Epidermal melanocyte (primary cell): ENCODE data around the gene SDCBP2.

ENCODE experiments used
- DNase-seq: peaks from one replicate; pipeline ENCODE4 v3.0.0; 2011; ENCODE audit warnings: low spot score; ENCODE audit not compliant: insufficient read length

The SDCBP2 gene

DNA sequence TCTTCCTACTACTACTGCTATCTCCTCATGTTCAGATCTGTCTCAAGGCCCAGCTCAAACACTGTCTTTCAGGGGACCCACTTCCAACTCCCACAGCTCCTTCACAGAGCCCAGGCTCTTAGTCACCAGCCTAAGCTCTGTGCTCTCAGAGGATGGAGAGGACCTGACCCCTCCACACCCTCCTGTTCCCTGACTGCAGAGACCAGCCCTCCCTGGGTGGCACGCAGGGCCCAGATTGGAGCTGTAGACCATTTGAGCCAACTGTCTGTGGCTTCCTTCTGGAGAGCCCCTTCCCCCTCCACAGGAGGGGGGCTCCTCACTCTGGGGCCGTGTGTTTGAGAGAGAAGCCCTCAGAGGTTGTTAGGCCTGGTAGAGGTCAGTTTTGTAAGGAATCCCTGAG, 53.0 kb downstream of the SDCBP2 start:
- no peak for DNase-seq

- no peak for DNase-seq
Measured at GRCh38 chr20:1274485-1275311, 54.2 kb downstream of the SDCBP2 start.

DNA sequence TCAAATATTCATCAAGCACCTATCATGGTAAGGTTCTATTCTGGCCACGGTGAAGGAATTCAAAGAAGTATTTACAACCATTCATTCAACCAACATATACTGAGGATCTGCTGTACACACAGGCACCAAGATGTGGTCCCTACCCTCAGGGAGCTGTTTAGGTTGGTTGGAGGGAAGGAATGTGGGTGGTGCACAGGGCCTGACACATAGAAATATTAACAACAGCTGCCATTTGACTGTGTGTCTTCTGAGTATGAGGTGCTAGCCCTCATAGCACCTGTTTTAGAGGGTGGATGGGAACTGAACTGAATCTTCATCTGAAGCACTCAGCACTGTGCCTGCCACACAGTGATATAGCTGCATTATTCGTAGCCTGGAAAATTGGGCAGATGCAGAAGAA, 55.6 kb downstream of the SDCBP2 start:
- no peak for DNase-seq

GRCh38 chr20:1272368-1273100, 56.4 kb downstream of the SDCBP2 start:
- no peak for DNase-seq

DNA sequence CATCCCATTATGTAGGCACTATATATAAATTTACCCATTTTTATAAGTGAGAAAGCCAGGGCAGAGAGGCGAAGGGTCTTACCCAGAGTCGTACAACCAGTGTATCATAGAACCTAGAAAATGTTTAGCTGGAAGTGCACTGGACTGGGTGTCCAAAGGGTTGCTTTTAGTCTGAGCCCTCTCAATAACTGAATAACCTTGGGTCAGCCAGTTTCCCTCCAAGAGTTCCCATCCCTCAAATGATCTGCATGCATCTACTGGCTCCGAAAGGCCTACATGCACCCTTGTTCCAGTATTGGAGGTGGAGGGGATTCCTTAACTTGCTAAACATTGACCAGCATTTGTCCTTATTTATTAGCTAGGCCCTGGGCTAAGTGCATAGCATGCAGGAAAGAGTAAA, 59.1 kb downstream of the SDCBP2 start:
- DNase-seq: no peak

DNA sequence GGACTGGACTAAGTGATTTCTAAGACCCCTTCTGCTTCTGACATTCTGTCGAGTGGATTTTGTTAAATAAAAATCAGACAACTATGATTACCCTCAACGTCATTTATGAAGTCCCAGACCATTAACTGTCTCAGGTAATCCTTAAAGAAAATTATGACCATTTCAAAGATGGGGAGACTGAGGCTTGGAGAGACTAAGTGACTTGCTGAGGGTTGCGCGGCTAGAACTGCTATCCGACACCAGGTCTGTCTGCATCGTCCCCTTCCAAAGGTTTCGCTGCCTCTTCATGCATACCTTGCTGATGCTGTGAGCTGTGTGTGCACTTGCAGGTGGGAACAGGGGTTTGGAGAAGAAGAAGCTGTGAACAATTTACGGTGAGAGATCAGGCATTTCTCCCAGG, 59.7 kb downstream of the SDCBP2 start:
- no peak for DNase-seq

- no peak for DNase-seq
Measured at GRCh38 chr20:1267809-1268374, 61.0 kb downstream of the SDCBP2 start.

- no peak for DNase-seq
Measured at GRCh38 chr20:1267161-1267560, 61.8 kb downstream of the SDCBP2 start.

- DNase-seq: peak; percentile 48
Measured at GRCh38 chr20:1266167-1266973, 62.6 kb downstream of the SDCBP2 start, which contains the start of gene SNPH. TSS of gene SNPH (plus strand) at chr20:1266294. CDS start at chr20:1296240, 29,946 bp downstream.

- DNase-seq: no peak
Measured at GRCh38 chr20:1265916-1266166, 63.1 kb downstream of the SDCBP2 start.

GRCh38 chr20:1265226-1265915, 63.6 kb downstream of the SDCBP2 start:
- no peak for DNase-seq

DNA sequence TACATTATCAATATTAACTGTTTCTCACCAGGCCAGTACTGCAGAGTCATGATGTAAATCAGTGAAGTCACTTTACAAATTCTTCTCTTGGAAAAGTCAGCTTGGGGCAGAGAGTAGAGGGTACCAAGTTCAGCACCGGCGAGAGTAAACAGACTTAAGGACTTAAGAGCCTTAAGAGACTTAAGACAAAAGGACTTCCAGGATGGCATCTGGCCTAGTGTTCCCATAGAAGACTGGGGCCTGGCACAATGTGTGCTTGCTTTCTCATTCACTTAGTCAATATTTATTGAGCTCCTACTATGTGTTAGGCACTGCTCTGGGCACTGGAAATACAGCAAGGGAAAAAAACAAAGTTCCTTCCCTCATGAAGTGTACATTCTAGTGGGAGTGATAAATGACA, 64.2 kb downstream of the SDCBP2 start:
- no peak for DNase-seq

DNA sequence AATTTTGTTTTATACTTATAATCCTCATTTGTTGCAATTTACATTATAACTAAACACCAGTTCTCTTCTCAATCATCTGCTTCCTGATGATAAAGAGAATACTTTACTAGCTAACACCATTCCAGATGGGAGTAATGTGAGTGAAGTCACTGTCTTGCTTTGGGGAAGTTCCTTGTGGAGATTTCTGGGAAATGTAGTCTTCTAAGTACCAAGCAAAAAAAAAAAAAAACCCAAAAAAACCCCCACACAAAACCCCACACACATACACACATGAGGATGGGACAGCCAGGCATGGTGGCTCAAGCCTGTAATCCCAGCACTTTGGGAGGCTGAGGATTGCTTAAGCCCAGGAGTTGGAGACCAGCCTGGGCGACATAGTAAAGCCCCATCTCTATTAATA, 65.1 kb downstream of the SDCBP2 start:
- DNase-seq: no peak
